Stimulated activated CD8-positive, alpha-beta memory T cell treated with anti-CD3 and anti-CD28 coated beads, Interleukin-7, amount 100 ng/mL, for 1 hour (primary cell): Measurements from ENCODE around the gene ACSM2A.
"Not testable (repeated sequence)": the region's sequence is repeated elsewhere in the genome, so short reads cannot be mapped to it uniquely, and the experiment has no call there.

Source experiments
- DNase-seq, 2 donors: peaks; one replicate each; pipeline ENCODE4 v3.0.0-alpha.2; 2020; ENCODE audit warnings: low read depth in 2 of 2

Gene ACSM2A

DNA sequence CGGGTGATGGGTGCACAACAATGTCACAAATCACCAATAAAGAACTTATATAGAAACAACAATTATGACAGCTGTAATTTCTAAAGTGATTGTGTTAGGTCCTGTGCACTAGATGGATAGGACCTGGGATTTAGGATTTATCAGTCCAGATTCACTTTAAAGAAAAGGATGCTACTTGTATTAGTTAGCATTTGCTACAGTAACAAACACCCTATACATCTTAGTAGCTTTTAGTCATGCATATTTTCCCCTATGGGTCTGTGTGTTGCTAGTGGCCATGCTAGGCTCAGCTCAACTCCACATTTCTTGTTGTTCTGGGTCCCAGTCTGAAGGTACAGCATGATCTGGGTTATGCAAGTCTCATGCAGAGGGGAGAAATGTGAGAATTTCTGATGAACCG is 7.9 kb downstream of the ACSM2A start:
- not testable (repeated sequence) for DNase-seq

DNA sequence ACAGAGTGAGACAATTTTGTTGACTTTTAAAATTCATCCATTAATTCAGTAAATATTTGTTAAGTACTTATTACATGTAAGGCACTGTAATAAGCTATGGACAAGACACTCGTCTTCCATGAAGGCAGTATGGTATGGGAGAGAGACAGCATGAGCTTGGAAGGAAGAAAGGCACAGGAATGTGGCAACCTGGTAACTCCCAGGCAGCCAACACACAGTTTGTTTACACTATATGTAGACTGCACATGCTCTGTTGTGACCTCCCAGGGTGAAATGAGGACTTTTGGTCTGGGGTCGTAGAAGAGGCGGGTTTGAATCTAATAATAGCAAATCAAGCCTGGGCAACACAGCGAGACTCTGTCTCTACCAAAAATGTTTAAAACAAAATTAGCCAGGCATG is 9.0 kb downstream of the ACSM2A start:
- not testable (repeated sequence) for DNase-seq

DNA sequence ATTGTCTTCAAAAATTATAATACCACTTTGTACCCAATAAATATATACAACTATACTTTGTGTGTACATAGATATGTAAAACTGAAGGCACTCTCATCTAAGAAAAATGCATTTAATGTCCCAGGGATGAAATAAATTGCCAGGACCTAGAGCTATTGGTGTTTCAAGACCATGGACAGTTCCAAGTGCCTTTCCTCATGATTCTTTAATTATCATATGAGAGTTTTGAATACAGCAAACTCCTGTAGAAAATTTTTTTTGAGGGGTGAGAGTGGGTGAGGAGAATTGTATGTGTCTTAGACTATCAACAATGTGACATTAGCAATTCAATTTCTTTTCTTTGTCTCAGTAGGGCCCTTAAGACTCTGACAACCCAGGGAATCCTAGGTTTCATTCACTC is 17.6 kb downstream of the ACSM2A start:
- not testable (repeated sequence) for DNase-seq

DNA sequence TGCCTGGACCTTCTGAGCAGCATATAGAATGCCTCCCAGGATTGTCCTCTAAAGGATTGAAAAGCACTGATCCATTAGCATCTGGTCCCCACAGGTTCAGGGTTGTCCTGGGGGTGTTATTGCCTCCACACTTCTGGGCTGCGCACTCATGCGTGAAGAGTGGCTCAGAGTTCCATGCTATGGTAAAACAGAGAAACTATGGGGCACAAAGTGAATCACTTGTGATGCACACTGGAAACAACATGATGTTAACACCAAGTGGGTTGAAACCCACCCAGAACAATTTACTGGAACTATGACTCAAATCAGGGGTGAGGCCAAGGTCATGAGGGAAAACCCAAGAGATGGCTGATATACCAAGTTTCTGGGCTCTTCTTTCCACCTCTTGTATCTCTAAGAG is 18.6 kb downstream of the ACSM2A start:
- not testable (repeated sequence) for DNase-seq

DNA sequence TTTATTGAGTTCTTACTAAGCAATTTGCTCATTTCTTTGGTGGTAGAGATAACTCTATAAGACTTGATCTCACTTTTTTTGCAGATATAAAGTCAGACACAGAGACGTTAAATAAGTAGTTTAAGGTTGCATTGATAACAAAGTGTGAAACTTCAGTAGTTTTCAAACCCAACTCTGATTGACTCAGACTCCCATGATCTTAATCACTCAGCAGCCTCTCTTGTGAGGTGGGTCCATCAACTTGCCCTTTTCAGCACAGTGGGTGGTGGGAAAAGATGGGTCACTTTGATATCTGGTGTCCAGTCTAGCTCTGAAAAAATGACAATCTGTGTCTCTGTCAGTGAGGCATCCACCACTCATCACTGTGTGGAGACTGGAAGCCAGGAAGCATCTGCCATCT is 19.4 kb downstream of the ACSM2A start:
- not testable (repeated sequence) for DNase-seq

DNA sequence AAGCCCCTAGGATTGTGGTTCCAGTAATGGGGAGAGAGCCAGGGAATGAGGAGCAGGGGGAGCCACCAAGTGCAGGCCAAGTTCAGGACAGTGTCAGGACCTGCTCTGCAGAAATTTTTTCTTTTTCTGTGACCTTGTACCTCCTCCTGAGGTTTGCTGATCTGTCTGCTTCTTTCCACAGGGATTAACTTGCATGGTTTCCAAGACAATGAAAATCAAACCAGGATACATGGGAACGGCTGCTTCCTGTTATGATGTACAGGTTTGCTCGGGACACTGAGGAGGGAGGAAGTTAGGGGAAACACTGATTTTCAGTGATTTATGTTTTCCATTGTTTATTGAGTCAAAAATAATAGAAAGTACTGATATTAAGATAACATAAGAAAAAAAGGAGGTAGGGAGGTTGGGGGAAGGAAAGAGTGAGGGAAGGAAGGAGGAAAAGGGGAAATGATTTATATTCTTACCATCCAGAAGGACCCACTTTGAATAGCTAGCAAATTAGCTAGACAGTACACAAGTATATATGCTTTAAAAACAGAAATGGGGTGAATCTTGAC is 25.9 kb downstream of the ACSM2A start:
- DNase-seq, result not testable (repeated sequence)

DNA sequence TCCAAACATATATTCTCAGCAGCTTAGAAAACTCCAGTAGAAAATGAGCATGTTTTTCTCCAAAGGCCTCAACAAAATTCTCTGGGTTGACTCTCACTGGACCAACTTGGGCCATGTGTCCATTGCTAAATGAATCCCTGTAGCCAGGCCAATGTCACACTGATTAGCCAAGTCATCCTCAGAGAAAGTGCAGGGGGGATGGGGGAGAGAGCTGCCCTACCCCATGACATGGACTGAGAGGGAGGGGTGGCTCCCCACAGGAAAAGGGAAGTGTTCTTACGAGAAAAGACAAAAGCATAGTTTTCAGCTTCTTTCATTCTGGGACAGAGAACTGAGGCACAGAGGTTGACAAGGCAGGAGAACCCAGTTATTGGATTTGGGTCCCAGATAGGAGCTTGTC is 32.7 kb downstream of the ACSM2A start:
- DNase-seq, result not testable (repeated sequence)

DNA sequence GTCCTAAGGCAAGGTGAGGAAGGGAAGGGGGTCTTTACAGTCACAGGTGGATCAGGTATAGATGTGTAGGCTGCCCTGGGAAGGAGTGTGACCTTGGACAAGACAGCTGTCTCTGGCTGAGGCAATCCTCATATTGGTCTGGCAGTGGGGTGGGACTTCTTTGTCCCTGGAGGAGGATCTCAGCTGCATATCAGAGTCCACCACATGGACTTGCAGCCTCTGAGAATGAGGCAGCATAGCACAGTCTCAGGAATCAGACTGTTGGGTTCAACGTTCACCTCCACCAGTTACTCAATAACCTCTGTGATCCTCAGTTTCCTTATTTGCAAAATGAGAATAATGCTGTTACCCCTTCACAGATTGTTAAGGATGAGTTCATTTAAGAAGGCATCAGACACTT is 33.4 kb downstream of the ACSM2A start:
- DNase-seq, result no peak

DNA sequence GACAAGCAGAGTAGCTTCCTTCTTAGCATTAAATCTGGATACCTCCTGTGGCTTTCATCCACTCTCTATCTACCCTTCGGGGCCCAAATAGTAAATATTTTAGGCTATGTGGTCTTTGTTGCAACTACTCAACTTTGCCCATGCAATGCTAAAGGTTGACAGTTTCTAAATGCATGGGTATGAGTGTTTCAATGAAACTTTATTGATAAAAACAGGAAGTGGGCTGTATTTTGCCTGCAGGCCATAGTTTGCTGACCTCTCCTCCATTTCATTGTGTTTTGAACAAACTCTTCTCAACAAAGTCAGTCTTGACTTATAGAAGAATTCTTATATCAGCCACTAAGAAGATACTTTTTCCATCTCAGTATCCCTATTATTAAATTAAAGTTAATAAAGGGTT is 34.1 kb downstream of the ACSM2A start:
- no peak for DNase-seq

DNA sequence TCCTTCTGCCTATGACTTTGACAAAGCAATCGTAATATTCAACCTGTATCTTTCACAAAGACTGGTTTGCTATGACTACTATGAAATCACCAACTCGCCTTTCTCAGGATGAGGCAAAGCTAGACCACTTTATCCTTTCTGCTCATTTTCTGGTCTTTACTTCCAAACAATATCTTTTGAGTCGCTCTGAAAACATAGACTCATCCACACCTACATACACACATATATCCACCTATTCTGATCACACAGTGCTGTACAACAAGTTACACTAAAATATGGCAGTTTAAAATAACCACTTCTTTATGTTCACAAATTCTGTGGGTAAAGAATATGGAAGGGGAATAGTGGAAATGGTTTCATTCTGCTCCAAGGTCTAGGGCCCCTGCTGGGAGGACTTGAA is 39.7 kb downstream of the ACSM2A start:
- not testable (repeated sequence) for DNase-seq

DNA sequence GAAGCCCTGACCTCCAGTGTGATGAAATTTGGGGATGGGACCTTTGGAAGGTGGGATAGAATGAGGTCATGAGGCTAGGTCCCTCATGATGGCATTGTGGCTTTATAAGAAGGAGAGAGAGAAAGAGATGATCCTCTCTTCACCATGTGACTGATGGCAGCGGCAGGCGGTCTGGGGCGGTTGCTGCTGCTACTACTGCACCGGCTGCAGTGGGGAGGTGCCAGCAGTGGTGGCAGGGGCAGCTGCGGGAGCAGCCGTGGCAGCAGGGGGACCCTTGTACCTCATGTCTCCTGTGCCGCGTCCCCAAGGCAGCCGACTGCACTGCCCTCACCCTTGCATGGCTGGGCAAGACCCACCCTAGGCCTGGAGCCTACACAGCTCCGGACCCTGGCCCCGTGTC is 40.1 kb downstream of the ACSM2A start:
- DNase-seq, result not testable (repeated sequence)

DNA sequence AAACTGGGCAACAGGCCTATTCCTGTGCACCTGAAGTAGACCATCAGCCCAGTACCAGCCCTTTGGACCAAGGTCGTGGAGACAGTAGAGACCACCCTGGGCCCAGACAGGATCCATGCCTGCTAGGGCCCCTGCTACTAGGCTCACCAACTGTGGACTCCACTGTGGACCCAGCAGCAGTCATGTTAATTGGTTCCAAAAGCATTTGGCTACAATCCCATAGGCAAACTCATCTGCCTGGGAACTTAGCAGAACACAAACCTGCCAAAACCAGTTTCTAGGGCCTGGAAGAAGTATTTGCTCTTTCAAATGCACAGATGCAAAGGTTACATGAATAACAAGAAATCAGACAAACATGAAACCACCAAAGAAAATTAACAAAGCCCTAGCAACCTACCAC is 53.1 kb downstream of the ACSM2A start:
- DNase-seq, result no peak

DNA sequence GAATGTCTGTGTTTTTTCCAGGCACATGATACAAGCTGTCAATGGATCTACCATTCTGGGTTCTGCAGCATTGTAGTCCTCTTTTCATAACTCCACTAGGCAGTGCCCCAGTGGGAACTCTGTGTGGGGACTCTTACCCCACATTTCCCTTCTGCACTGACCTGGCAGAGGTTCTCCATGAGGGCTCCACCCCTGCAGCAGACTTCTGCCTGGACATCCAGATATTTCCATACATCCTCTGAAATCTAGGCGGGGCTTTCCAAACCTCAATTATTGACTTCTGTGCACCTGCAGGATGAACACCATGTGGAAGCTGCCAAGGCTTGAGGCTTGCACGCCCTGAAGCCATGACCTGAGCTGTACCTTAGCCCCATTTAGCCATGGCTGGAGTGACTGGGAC is 56.0 kb downstream of the ACSM2A start:
- no peak for DNase-seq

DNA sequence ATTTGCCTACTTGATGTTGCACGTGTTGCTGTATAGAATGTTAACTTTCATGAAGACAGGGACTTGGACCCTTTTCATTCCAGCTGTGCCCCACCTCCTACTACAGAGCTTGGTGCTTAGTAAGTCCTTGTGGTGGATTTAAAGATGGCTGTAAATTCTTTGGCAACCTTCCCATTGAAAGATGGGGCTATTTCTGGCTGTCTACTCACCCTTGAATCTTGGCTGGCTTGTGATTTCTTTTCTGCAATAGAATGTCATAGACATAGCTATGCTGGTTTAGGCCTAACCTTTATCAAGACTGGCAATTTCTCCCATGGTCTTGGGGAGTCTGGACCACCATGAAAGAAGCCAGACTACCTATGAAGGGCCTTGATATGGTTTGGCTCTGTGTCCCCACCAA is 59.0 kb downstream of the ACSM2A start:
- DNase-seq, result no peak

DNA sequence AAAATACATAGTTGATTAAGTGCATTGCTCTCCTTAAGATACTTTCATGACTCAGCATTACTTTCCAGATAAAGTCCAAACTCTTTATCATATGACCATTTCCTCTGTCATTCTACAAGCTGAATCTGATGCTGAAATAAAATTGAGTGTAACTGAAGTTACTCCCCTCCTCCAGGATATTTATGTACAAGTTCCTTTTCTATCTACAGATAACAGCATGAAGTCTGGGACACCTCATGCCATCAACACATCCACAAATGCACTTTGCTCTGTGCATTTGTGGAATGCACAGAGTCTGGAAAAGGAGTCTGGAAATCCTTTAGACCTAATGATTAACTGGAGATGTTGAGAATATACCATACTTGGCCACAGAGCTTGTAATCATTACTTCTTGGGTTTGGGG is 64.4 kb downstream of the ACSM2A start:
- no peak for DNase-seq

DNA sequence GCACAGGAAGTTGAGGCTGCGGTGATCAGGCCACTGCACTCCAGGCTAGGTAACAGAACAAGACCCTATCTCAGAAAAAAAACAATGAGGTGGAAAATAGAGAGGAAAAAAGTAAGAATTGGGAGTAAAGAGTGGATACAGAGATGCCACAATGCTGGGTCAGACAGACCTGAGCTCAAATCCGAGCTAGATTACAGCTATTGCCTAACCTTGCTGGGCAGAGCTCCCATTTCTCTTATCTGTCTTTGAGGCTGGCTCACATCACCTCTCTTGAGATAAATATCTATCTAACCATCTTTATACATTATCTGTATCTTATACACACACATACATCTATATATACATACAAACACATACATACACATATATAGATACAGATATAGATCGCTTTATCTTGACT is 65.8 kb downstream of the ACSM2A start:
- no peak for DNase-seq

DNA sequence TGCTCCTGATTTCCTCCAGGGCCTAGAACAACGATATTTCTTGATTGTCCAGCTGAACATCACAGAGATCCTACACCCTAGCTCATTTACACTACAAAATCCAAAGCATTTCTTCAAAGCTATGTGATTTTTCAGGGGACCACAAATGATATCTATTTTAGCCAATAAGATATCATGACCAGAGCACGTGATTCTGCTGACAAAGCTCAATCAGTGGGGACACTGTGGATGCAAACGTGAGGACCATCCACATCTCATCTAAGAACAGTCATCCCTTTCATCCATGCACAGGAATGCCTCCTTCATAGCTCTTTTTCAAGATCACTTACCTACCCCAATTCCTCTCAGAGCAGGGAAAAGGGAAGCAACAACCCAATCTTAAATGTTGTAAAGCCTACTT is 67.9 kb downstream of the ACSM2A start:
- DNase-seq, result no peak

DNA sequence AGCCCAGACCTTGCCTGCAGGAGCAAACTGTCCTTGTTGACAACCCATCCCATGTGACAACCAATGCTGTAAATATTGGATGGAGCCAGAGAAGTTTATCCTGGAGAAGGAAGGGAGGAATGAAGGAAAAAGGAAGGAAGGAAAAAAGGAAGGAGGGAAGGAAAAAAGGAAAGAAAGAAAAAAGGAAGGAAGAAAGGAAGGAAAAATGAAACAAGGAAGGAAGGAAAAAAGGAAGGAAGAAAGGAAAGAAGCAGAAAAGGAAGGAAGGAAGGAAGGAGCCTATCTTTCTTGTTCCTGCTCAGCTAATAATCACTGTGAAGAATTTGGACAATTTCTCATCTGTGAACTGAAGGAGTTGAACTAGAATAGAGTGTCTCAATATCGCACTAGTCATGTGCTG is 68.8 kb downstream of the ACSM2A start:
- DNase-seq, result no peak

DNA sequence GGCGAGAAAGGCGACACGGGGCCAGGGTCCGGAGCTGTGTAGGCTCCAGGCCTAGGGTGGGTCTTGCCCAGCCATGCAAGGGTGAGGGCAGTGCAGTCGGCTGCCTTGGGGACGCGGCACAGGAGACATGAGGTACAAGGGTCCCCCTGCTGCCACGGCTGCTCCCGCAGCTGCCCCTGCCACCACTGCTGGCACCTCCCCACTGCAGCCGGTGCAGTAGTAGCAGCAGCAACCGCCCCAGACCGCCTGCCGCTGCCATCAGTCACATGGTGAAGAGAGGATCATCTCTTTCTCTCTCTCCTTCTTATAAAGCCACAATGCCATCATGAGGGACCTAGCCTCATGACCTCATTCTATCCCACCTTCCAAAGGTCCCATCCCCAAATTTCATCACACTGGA is 80.5 kb downstream of the ACSM2A start:
- not testable (repeated sequence) for DNase-seq

DNA sequence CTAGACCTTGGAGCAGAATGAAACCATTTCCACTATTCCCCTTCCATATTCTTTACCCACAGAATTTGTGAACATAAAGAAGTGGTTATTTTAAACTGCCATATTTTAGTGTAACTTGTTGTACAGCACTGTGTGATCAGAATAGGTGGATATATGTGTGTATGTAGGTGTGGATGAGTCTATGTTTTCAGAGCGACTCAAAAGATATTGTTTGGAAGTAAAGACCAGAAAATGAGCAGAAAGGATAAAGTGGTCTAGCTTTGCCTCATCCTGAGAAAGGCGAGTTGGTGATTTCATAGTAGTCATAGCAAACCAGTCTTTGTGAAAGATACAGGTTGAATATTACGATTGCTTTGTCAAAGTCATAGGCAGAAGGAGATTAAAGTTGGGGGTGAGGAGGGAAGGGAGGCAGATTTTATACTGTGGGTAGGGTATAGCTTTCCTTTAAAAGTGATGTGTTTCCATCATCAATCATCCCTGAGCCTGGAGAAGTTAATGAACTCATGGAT is 81.0 kb downstream of the ACSM2A start:
- not testable (repeated sequence) for DNase-seq

DNA sequence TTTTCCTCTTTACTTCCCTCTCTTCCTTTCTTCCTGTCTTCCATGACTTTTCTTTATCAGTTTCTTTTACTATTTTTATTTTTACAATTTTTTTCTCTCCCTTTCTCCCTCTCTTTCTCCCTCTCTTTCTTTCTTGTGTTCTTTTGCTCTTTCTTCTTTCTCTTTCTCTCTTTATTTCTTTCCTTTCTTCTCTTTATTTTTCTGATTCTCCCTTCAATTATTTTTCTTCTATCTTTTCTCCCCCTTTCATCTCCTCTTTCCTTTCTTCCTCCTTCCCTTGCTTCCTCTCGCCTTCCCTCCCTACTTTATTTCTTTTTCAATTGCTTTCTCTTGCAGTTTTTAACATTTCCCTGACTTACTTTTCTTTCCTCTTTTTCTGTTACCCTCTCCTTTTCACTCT is 85.3 kb downstream of the ACSM2A start:
- DNase-seq, result not testable (repeated sequence)
